HTR-8/SVneo (cell line): Measurements from ENCODE around the gene C9orf152.

Experiments
- DNase-seq: peaks from one replicate; pipeline ENCODE4 v3.0.0; 2011; ENCODE audit warnings: low spot score, mixed read lengths; ENCODE audit not compliant: insufficient read length
- FAIRE-seq: peaks from 2 replicates; lab custom pipeline; 2011; peaks lifted over from hg19 to GRCh38; lab: Jason Lieb, UNC

Gene C9orf152

DNA sequence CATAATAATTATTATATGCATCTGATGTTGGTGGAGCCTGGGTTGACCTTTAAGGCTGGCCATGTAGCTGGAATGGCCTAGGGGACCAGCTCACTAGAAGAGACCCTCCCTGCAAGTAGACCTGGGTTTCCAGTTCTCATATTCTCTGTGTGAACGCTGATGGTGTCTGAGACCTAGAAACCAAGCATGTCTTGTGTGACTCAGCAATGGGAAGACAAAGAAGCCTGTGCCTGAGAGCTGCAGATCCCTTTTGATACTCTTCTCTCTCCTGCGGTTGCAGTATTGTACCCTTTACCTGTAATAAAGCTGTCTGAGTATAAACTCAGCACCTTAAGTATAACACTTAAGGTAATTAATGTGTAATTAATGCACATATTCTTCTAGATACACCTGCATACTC is 22.2 kb downstream of the C9orf152 start:
- DNase-seq = no peak
- no peak for FAIRE-seq

- DNase-seq (peak; percentile 64), FAIRE-seq (no peak)
Observed at GRCh38 chr9:110183208-110184145, 24.5 kb downstream of the C9orf152 start.

DNA sequence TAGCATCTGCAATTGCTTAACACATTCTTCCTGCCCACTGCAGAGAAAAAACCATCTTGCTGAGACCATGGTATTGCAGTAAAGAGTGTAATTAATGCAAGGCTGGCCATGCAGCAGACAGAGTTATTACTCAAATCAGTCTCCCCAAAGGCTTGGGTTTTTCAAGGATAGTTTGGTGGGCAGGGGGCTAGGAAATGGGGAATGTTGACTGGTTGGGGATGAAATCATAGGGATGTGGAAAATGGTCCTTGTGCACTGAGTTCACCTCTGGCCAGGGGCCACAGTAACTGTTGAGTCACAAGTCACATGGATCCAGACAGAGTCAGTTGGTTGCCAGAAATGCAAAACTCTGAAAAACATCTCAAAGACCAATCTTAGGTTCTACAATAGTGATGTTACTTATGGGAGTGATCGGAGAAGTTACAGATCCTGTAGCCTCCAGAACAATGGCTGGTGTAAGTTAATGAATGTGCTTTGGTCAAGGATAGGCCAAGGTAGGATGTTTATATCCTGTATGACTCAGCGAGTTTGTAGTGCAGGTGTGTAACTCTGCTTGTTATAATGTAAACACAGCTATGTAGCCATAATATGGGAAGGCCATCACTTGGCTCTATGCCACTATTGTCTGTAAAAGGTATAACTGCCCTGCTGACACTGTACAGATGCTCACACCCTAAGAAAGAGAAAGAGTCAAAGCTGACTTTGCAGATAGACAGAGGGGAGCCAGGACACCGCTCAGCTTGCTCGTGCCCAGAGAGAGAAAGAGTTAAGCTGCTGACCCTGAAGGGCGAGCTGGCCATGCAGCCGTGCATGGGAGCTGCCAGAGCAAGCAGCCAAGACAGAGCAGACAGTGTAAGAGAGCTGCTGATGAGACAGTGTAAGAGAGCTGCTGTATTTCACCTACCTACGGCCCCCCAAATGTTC is 27.2 kb downstream of the C9orf152 start:
- no peak for FAIRE-seq

DNA sequence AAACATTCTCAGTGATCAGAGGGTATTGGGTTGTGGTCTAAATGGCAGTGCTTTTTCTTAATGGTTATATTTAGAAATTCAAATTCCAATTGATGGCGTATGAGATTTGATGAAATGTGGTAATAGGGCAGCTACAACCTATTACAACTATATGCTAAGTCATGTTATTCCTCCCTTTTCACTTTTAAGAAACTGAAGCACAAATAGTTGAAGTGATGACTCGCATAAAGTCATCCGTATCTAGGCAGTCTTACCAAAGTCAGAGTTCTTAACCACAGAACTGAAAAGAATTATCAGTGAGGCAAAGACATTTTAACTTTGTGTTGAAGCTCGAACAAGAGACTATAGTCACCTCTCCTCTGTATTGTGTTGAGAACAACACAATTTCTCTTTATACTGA is 28.2 kb downstream of the C9orf152 start:
- DNase-seq (peak; percentile 24), FAIRE-seq (no peak)

More for the DNA sequence above, 27.2 kb downstream of the C9orf152 start:
- DNase-seq = no peak

DNA sequence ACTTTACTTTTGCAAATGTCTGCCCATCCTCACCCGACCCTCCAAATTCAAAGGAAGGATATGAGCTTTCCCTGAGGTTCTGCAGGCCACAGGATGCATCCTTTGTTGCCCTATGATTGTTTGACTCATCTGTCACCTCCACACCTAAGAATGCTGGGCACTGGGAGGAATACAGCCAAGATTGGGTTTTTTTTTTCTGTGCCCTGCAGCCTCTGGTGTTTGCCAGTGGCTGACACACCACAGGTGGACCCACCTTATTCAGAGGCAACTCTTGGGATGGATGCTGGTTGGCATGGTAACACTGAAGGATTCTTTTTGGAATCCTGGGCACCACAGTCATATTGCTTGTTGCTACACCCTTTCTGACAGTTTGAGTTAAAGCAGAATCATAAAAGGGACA is 29.7 kb downstream of the C9orf152 start:
- FAIRE-seq = no peak
- no peak for DNase-seq

DNA sequence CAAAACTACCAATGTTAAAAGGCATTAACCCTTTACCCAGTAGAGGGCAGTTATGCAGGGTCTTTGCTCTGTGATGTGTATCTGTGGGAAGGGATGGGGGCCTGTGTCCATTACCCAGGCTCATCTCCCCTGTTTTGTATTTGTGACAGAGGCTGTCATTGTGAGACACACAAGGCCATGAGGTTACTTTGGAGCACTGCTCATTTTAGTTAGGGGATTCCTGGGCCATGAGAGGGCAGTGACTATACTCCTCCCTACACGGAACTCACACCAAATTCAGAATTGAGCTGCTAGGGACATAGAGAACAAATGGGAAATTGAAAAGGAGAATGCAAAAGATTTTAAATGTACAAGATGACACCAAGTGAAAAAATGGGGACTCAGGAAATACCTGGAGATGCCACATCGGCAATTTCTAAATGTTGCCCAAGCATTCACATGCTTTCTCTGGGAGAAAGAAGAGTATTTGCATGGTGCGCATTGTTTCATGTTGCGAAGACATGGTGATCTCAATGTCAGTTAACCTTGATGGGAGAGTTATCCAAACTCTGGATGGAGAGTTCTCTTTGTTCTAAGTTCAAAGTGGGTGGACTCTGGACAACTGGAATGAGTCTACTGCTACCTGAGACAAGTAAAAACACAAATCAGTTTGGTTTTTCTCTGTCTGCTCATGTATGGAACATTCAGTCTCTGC is 32.5 kb downstream of the C9orf152 start:
- FAIRE-seq (no peak), DNase-seq (no peak)

DNA sequence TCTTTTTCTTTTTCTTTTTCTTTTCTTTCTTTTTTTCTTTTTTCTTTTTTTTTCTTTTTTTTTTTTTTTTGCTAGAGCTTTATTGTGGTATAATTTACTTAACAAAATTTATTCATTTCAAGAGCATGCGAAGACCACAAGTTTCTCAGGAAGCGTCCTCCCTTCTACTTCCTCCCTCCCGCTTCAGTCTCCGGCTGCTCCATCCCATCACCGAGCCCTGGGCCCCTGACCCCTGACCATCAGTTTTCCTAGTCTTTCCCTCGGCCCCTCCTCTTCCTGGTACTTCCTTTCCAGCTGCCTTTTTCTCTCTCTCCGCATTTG is 34.7 kb downstream of the C9orf152 start:
- no peak for DNase-seq
- FAIRE-seq = no peak

- FAIRE-seq (no peak), DNase-seq (no peak)
Observed at GRCh38 chr9:110170357-110171257, 37.4 kb downstream of the C9orf152 start.

GRCh38 chr9:110168486-110168885 is 39.5 kb downstream of the C9orf152 start:
- no peak for DNase-seq
- no peak for FAIRE-seq

GRCh38 chr9:110161940-110162339 is 46.0 kb downstream of the C9orf152 start:
- no peak for DNase-seq

DNA sequence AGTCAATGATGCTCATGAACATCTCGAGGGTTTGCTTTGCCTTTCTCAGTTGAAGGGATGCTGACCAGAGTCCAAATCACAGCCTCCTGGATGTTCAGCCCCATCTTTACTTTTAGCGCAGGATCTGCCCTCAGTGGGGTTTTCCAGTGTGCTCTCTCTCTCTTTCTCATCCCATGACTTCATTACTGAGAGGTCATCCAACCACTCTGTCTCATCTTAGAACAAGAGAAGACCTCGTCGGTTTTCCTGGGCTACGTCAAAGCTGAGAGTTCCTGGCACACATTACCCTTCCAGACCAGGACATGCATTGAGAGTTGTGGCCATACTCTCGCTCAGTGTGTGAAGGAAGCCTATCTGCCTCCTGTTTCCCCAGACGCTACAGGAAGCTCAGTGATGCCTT is 47.3 kb downstream of the C9orf152 start:
- FAIRE-seq (no peak), DNase-seq (no peak)

More at GRCh38 chr9:110161940-110162339, 46.0 kb downstream of the C9orf152 start:
- no peak for FAIRE-seq

DNA sequence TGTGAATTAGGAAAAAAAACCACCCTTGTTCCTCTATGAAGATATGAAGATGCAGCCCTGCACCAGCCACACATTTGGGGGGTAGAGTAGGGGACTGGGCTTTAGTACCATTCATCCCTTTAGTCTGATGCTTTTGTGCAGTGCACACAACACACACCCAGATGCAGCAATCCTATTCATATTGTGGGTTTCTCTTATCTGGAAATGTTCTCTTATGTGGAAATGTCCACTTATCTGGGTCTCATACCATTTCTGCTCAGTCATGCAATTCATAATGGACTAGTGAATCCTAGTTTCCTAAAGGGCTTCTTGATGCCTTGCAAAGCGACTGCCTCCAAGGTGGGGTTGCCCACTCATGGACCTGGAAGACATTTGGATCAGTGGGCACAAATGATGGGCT is 47.8 kb downstream of the C9orf152 start:
- DNase-seq (no peak), FAIRE-seq (no peak)

DNA sequence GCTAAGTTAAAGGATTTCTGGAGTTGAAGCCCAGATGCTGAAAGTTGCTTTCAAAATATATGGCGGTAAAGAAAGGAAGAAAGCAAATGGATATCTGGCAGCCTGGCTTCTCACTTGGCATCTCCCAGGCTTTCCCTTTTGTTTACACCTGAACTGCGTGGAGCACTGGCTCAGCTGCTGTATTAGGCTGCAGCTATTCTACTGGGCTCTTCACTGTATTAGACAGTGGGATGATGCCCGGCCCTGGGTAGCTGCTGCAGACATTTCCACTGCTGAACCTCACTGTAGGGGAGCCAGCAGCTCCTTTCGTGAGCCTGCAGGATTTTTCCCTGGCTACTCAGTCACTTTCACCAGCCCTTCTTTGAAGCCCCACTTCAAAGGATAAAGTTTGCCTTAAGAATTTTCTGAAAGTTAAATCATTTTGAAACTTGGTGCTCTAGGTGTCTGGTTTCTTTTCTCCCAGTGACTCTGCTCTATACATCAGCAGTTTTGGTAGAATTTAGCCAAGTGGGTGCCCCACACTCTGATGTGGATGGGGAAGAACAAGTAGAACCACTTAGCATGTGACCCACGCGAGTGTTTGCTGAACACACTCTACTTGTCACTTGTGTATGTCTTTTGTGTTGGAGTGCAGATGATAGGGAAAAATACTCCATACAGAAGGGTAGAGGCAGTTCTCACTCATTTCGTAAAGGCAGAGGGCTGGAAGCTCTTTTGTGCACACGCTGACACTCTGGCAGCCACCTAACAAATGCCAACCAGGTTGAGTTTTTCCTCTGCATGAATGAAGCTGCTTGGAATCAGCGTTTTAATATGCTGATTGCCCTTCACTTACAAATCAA is 49.9 kb downstream of the C9orf152 start:
- DNase-seq (no peak), FAIRE-seq (no peak)

DNA sequence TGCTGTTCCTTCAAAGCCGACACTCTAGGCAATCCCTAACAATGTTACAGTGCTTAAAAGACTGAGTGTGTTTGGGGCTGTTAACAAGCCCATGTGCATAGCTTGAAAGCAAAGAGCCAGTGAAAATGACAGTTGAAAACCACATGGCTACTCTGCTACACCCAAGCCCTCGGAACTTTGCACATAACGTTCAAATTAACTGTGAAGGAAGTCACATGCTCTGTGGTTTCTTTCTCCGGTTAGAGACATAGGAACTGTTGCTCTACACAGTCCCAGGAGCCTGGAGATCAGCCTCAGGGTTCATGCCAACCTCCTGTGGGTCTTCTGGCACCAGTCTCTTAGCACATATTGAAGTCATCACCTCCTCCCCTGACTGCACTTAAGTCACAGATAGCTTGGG is 51.1 kb downstream of the C9orf152 start:
- no peak for DNase-seq
- FAIRE-seq = no peak

DNA sequence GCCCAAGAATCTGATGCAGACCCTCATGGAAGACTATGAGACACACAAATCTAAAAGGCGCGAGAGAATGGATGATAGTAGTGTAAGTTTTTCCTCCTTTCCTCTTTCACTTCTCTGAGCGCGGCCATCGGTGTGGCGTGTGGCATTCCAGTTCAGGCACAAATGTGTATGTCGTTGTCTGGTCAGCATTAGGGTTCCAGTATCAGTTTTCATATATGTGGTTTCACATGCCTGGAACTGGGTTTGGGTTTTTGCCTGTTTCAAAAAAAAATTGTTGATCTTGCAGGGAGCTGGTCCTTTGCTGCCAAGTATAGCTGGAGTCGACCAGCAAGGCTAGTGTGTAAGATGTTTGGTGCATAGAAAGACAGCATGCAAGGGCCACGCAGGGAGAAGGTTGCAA is 51.5 kb downstream of the C9orf152 start:
- DNase-seq = no peak
- no peak for FAIRE-seq

DNA sequence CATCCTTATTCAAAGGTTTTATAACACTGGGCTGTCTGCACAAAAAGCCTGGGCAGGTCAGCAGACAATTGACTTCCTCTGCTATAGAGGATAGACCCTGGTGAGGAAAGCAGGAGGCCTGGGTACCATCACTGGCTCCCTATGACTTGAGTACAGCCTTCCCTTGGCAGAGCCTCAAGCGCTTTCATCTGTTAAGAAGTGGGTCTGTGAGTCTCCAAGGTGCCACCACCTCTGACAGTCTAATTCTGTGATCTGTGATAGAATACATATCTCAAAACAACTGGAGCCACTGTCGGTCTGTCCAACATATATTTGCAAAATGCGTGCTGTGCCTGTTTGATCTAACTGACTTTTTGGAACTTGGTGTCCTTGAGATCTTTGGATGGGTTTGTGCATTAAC is 52.2 kb downstream of the C9orf152 start:
- no peak for FAIRE-seq
- no peak for DNase-seq

DNA sequence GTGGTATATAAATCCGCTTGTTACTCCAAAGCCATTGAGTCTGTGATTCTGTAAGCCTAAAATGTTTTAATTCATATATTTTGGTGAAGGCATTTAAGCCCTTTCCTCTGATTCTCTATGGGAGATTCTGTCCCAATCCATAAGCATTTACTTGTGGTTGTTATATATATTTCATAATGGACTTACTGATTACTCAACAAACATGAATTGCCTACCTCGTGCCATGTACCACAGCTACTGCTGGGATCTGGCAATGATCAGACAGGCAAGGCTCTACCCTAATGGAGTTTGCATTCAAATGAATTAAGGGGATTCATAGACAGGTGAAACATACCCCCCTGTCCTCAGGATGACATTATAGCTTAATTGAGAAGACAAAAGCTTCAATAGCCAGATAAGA is 54.5 kb downstream of the C9orf152 start:
- DNase-seq = no peak
- no peak for FAIRE-seq

DNA sequence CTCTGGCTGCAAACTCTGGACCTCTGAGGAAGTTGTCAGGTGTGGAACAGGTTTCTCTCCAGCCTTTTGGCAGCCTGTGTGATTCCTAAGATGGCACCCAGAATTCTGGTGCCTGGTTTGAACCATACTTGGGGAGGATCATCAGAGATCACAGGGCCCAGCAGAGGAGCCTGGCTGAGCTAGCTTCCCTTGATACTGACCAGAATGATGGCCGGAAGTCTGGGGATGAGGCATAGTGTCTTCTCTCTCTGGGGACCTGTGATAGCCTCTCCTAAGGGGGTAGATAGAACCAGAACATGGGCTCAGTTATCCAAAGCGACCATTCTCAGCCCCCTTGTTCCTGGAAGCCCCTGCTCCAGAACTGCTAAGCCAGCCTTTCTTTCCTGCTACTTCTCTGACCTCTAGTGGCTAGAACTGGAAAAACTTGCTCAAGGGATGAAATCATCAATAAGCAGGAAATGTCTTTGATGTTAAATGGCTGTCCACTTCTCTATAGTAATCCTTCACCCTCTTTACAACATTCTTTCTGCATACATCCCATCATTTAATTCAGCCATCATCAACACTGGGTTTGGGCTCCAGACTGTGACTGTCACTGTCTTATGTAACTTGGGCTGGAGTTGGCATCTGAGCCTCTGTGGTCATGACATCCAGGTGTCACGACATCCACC is 55.1 kb downstream of the C9orf152 start:
- peak; percentile 49 for DNase-seq
- peak; percentile 4 for FAIRE-seq
